ENCODE results near the gene GPSM1. TPM values are rescaled to one million over a fixed set of nuclear protein-coding genes. Genes with fewer than 3 reads are reported as not detected.
A peak's percentile ranks its signal among the peaks of the same experiment; 100 is the strongest.

Gene GPSM1
- polyA plus RNA-seq, 1 donor, result 39.9 TPM

DNA sequence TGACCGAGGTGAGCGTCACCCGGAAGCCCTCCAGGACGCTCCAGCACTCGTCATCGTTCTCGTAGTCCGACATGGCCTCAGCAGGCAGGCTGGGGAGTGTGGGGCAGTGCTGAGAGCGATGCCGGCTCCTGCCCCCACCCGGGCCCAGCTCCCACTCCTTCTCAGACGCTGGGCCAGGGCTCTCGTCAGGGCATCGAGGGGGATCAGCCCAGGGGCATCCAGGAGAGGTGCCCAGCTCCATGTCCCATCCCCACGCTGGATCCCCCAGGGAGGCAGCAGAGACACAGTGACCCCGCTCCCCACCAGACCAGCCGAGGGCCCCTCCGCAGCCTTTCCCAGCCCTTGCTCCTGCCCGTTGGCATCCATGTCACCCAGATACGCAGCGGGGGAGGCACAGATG, 44.7 kb downstream of the GPSM1 start:
- no peaks in the 10 kb centered on the region for H3K9me3 ChIP-seq (ENCODE audit: control insufficient read depth, low read depth, low read length)
- H3K27ac ChIP-seq (ENCODE audit: low read length), result no peak overlapping the region
- no peak overlapping the region for H3K4me3 ChIP-seq (ENCODE audit: low read length)
- peaks cover 17% of the 10 kb centered on the region for H3K36me3 ChIP-seq (ENCODE audit: control insufficient read depth, insufficient read depth, low read length)
- H3K27me3 ChIP-seq (ENCODE audit: control insufficient read depth, insufficient read depth, low read length), result no peaks in the 10 kb centered on the region
- H3K4me1 ChIP-seq (ENCODE audit: control insufficient read depth, insufficient read depth, low read length), result peaks cover 15% of the 10 kb centered on the region
- no CpG with 5 or more reads among the region's 21 CpGs for WGBS (ENCODE audit: insufficient coverage, low lambda C conversion rate)
- no peak for DNase-seq

DNA sequence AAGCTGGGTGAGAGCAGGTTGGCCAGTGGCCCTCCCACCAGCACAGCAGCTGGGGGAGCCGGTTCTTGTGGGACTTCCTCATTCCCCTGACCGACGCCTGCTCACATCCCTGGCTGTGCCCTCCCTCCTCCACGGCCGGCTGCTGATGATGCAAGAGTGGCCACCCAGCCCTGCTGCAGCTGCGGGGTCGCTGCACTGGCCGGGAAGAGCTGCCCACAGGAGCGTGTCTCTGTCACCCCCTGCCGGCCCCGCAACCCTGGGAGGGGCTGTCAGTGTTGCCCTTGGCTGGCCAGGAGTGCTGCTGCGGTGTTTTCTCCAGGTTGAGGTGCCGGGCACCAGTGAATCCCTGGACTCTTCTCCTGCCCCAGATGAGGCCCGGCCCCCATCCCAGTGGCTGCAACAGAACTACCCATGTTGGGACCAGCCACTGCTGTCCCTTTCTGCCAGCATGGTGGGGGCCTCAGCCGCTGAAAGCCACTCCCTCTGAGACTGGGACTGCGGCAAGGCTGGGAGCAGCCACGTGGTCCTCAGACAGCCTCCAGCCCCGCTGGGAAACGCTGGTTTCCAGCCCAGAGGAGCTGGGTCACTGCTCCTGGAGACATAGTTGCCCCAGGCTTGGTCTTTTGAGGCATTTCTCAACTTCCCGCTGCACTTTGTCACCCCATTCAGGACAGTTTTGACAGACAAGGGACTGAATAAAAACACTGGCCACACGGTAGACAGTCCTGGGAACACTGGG, 45.4 kb downstream of the GPSM1 start:
- no CpG with 5 or more reads among the region's 21 CpGs for WGBS (ENCODE audit: insufficient coverage, low lambda C conversion rate)
- peaks cover 18% of the 10 kb centered on the region for H3K36me3 ChIP-seq (ENCODE audit: control insufficient read depth, insufficient read depth, low read length)
- H3K4me1 ChIP-seq (ENCODE audit: control insufficient read depth, insufficient read depth, low read length), result peaks cover 19% of the 10 kb centered on the region
- H3K27ac ChIP-seq (ENCODE audit: low read length), result no peak overlapping the region
- peak; percentile 37 to 51 for DNase-seq
- H3K9me3 ChIP-seq (ENCODE audit: control insufficient read depth, low read depth, low read length), result no peaks in the 10 kb centered on the region
- peak overlapping the region; percentile 10 for H3K4me3 ChIP-seq (ENCODE audit: low read length)
- no peaks in the 10 kb centered on the region for H3K27me3 ChIP-seq (ENCODE audit: control insufficient read depth, insufficient read depth, low read length)

- peaks cover 18% of the 10 kb centered on the region for H3K36me3 ChIP-seq (ENCODE audit: control insufficient read depth, insufficient read depth, low read length)
- no peaks in the 10 kb centered on the region for H3K9me3 ChIP-seq (ENCODE audit: control insufficient read depth, low read depth, low read length)
- peaks cover 25% of the 10 kb centered on the region for H3K4me1 ChIP-seq (ENCODE audit: control insufficient read depth, insufficient read depth, low read length)
- peak within 1 kb of the TSS; percentile 10 for H3K4me3 ChIP-seq (ENCODE audit: low read length)
- no peak within 1 kb of the TSS for H3K27ac ChIP-seq (ENCODE audit: low read length)
- no peaks in the 10 kb centered on the region for H3K27me3 ChIP-seq (ENCODE audit: control insufficient read depth, insufficient read depth, low read length)
- 100% methylated on average over 1 of the region's 27 CpGs for WGBS (ENCODE audit: insufficient coverage, low lambda C conversion rate)
- no peak for DNase-seq
These were observed 46.2 kb downstream of the GPSM1 start, which contains the start of gene CARD9 for GRCh38 chr9:136373300-136374182. Gene CARD9 (minus strand): TSS chr9:136373669. CDS start chr9:136372078, 1,591 bp downstream.

DNA sequence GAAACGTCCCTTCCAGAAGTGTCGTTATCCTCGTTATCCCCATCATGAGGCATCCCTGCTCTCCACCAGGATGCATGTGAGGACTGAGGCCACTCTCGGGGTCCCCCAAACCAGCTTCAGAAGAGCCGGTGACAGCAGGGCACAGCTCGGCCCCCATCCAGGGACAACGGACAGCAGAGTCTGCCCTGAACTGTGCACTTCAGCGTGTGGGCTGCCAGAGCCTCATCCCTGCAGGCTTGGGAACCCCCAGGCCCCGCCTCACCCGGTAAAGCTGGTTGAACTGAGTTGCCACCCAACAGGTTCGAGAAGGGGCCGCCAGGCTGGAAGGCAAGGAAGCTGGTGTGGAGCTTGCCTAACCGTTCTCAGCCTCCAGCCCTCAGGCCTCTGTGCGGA, 46.8 kb downstream of the GPSM1 start:
- no peaks in the 10 kb centered on the region for H3K9me3 ChIP-seq (ENCODE audit: control insufficient read depth, low read depth, low read length)
- 80% methylated on average over 1 of the region's 14 CpGs for WGBS (ENCODE audit: insufficient coverage, low lambda C conversion rate)
- no peak overlapping the region for H3K27ac ChIP-seq (ENCODE audit: low read length)
- H3K36me3 ChIP-seq (ENCODE audit: control insufficient read depth, insufficient read depth, low read length), result peaks cover 24% of the 10 kb centered on the region
- H3K4me3 ChIP-seq (ENCODE audit: low read length), result no peak overlapping the region
- peaks cover 27% of the 10 kb centered on the region for H3K4me1 ChIP-seq (ENCODE audit: control insufficient read depth, insufficient read depth, low read length)
- no peaks in the 10 kb centered on the region for H3K27me3 ChIP-seq (ENCODE audit: control insufficient read depth, insufficient read depth, low read length)
- no peak for DNase-seq

DNA sequence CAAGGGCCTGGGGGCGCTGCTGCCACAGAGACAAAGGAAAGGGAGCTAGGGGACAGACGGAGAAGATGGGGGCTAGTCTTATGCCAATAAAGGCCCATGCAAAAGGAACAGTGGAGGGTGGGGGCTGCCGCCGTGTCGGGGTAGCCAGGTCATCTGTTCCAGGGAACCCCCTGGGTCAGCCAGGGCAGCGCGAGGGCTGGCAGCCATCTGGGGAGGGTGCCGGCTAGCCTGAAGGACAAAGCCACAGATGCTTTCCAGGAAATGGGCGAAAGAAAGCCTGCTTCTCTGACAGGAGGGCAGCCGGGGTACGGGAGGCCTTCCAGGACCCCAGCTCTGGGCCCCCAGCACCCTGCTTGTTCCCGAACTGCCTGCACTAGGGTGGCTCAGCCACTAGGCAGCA, 47.8 kb downstream of the GPSM1 start:
- Histone ChIP-seq H3K36me3 (ENCODE audit: control insufficient read depth, insufficient read depth, low read length) (peaks cover 33% of the 10 kb centered on the region), H3K4me1 (ENCODE audit: control insufficient read depth, insufficient read depth, low read length) (peaks cover 27% of the 10 kb centered on the region), H3K9me3 (ENCODE audit: control insufficient read depth, low read depth, low read length) (no peaks in the 10 kb centered on the region), H3K27ac (ENCODE audit: low read length) (no peak overlapping the region), H3K4me3 (ENCODE audit: low read length) (no peak overlapping the region), H3K27me3 (ENCODE audit: control insufficient read depth, insufficient read depth, low read length) (no peaks in the 10 kb centered on the region)
- no peak for DNase-seq
- WGBS (ENCODE audit: insufficient coverage, low lambda C conversion rate), result no CpG with 5 or more reads among the region's 12 CpGs

DNA sequence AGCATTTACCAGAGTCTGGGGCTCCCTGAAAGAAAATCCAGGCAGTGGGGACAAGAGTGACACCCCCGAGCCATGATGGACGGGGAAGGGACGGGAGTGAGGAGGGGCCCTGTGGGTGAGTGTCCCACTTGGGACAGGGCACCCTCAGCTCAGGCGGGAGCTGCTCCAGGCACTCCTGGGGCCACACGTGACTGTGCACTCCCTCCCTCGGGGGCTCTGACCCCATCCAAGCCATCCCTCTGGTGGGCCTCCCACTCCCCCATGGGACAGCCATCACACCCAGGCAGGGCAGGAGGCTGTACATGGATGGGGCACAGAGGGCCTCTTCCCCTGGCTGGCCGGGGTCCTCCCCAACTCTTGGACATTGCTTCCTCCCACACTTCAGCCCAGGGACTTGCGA, 49.1 kb downstream of the GPSM1 start:
- WGBS (ENCODE audit: insufficient coverage, low lambda C conversion rate), result 100% methylated on average over 2 of the region's 8 CpGs
- Histone ChIP-seq H3K36me3 (ENCODE audit: control insufficient read depth, insufficient read depth, low read length) (peaks cover 45% of the 10 kb centered on the region), H3K9me3 (ENCODE audit: control insufficient read depth, low read depth, low read length) (no peaks in the 10 kb centered on the region), H3K4me3 (ENCODE audit: low read length) (no peak overlapping the region), H3K27ac (ENCODE audit: low read length) (no peak overlapping the region), H3K27me3 (ENCODE audit: control insufficient read depth, insufficient read depth, low read length) (no peaks in the 10 kb centered on the region), H3K4me1 (ENCODE audit: control insufficient read depth, insufficient read depth, low read length) (peaks cover 27% of the 10 kb centered on the region)
- DNase-seq, result no peak

GRCh38 chr9:136377341-136378169, 50.2 kb downstream of the GPSM1 start:
- WGBS (ENCODE audit: insufficient coverage, low lambda C conversion rate), result no CpG with 5 or more reads among the region's 32 CpGs
- Histone ChIP-seq H3K9me3 (ENCODE audit: control insufficient read depth, low read depth, low read length) (no peaks in the 10 kb centered on the region), H3K4me1 (ENCODE audit: control insufficient read depth, insufficient read depth, low read length) (peaks cover 22% of the 10 kb centered on the region), H3K27me3 (ENCODE audit: control insufficient read depth, insufficient read depth, low read length) (no peaks in the 10 kb centered on the region), H3K4me3 (ENCODE audit: low read length) (no peak overlapping the region), H3K36me3 (ENCODE audit: control insufficient read depth, insufficient read depth, low read length) (peaks cover 56% of the 10 kb centered on the region), H3K27ac (ENCODE audit: low read length) (peak overlapping the region; percentile 33)
- DNase-seq, result no peak

GRCh38 chr9:136378170-136379002, 51.0 kb downstream of the GPSM1 start:
- Histone ChIP-seq H3K9me3 (ENCODE audit: control insufficient read depth, low read depth, low read length) (no peaks in the 10 kb centered on the region), H3K4me3 (ENCODE audit: low read length) (no peak overlapping the region), H3K27ac (ENCODE audit: low read length) (peak overlapping the region; percentile 33), H3K27me3 (ENCODE audit: control insufficient read depth, insufficient read depth, low read length) (no peaks in the 10 kb centered on the region), H3K4me1 (ENCODE audit: control insufficient read depth, insufficient read depth, low read length) (peaks cover 13% of the 10 kb centered on the region), H3K36me3 (ENCODE audit: control insufficient read depth, insufficient read depth, low read length) (peaks cover 64% of the 10 kb centered on the region)
- WGBS (ENCODE audit: insufficient coverage, low lambda C conversion rate), result no CpG with 5 or more reads among the region's 28 CpGs
- peak; percentile 67 to 71 for DNase-seq

DNA sequence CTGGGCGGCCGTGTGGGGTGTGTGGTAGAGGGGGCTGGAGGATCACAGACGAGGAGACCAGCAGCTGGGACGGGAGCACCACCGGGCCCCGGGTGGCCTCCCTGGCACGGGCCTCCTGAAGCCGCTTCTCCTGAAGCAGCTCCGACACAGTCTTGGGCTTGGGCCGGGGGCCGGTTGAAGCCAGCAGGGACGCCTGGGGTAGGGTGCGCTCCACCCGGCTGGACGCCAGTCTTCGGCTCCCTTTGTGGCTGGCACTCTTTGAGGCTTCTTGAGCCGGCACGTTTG, 51.6 kb downstream of the GPSM1 start:
- no CpG with 5 or more reads among the region's 18 CpGs for WGBS (ENCODE audit: insufficient coverage, low lambda C conversion rate)
- no peak overlapping the region for H3K4me3 ChIP-seq (ENCODE audit: low read length)
- no peak overlapping the region for H3K27ac ChIP-seq (ENCODE audit: low read length)
- H3K4me1 ChIP-seq (ENCODE audit: control insufficient read depth, insufficient read depth, low read length), result peaks cover 12% of the 10 kb centered on the region
- peaks cover 70% of the 10 kb centered on the region for H3K36me3 ChIP-seq (ENCODE audit: control insufficient read depth, insufficient read depth, low read length)
- H3K9me3 ChIP-seq (ENCODE audit: control insufficient read depth, low read depth, low read length), result no peaks in the 10 kb centered on the region
- H3K27me3 ChIP-seq (ENCODE audit: control insufficient read depth, insufficient read depth, low read length), result no peaks in the 10 kb centered on the region
- no peak for DNase-seq
